HepG2 (cell line): ENCODE data around the gene OR52W1. TPM values are rescaled to one million over a fixed set of nuclear protein-coding genes. Genes with fewer than 3 reads are reported as not detected.

ENCODE experiments used
- ATAC-seq: fragments of 200-7000 bp; cut with Tn5 transposase; 3 replicates; pipeline ENCODE4 v1.9.1; 2020; ENCODE audit warnings: mild to moderate bottlenecking, moderate library complexity
- BruUV-seq: library from RNA; stranded (reverse); fragments of 400-500 nt; replicated peaks from 2 replicates; lab custom pipeline; 2021; lab: Mats Ljungman, UMichigan
- CTCF ChIA-PET: fragments of 300-600 bp; formaldehyde crosslinking; extraction: SDS; loops from one replicate; lab custom pipeline; 2021; ENCODE audit warnings: low total read pairs, inconsistent platforms, low intra/inter-chr PET ratio; lab: Yijun Ruan, JAX
- POLR2A ChIA-PET: fragments of 350-600 bp; sonication (Branson Sonifier 250); formaldehyde crosslinking; loops from one replicate; lab custom pipeline; 2020; ENCODE audit warnings: antibody characterized with exemption, inconsistent platforms; lab: Yijun Ruan, JAX
- DNase-seq: peaks from one replicate; pipeline ENCODE4 v3.0.0-alpha.2; 2015; ENCODE audit warnings: low spot score
- FAIRE-seq: peaks from 3 replicates; lab custom pipeline; 2011; peaks lifted over from hg19 to GRCh38; lab: Jason Lieb, UNC
- H2AFZ ChIP-seq: one replicate; pipeline ENCODE4 v1.6.1; 2011; ENCODE audit warnings: low read length, inconsistent platforms
- H3K27ac ChIP-seq: fragments of 300-600 bp; 3 replicates; pipeline ENCODE4 v1.8.0; 2011; ENCODE audit warnings: mixed run types, mild to moderate bottlenecking, mixed read lengths, low read length, inconsistent platforms; ENCODE audit not compliant: insufficient read depth; ENCODE audit errors: extremely low read length
- H3K27me3 ChIP-seq, 2 experiments: fragments of 200-600 bp in 1 of 2; 2 replicates in 1 of 2; 3 replicates in 1 of 2; pipeline versions ENCODE4 v1.6.0 to v1.8.0; 2011; ENCODE audit warnings: low read length in 2 of 2, mild to moderate bottlenecking in 2 of 2, moderate library complexity in 2 of 2, inconsistent platforms in 1 of 2; ENCODE audit not compliant: insufficient read depth in 2 of 2, control insufficient read depth in 1 of 2
- H3K36me3 ChIP-seq, 2 experiments: fragments of 200-600 bp in 1 of 2; replicated peaks in 1 of 2; 2 replicates in 1 of 2; 3 replicates in 1 of 2; pipeline versions ENCODE4 v1.5.1 to v1.8.0; 2011; ENCODE audit warnings: low read length in 2 of 2, inconsistent platforms in 1 of 2; ENCODE audit not compliant: insufficient read depth in 2 of 2, control insufficient read depth in 1 of 2
- H3K4me1 ChIP-seq: 2 replicates; pipeline ENCODE4 v1.5.1; 2012; ENCODE audit warnings: low read length, inconsistent platforms; ENCODE audit not compliant: insufficient read depth
- H3K4me2 ChIP-seq: 2 replicates; pipeline ENCODE4 v1.6.0; 2011; ENCODE audit warnings: low read depth, low read length, inconsistent platforms
- H3K4me3 ChIP-seq, 3 experiments: fragments of 200-600 bp in 1 of 3; sonication (generic), shearing (Covaris generic) in 1 of 3; replicated peaks in 1 of 3; 2 replicates each; pipeline ENCODE4 v1.5.1; 2011 to 2016; ENCODE audit warnings: low read length in 3 of 3, inconsistent platforms in 2 of 3, low read depth in 2 of 3, mild to moderate bottlenecking in 2 of 3, control low read depth in 1 of 3, mixed read lengths in 1 of 3; ENCODE audit not compliant: insufficient read depth in 1 of 3
- H3K79me2 ChIP-seq: one replicate; pipeline ENCODE4 v1.6.1; 2011; ENCODE audit warnings: low read length, inconsistent platforms; ENCODE audit not compliant: insufficient read depth
- H3K9ac ChIP-seq: 2 replicates; pipeline ENCODE4 v1.6.0; 2011; ENCODE audit warnings: mild to moderate bottlenecking, low read depth, low read length, inconsistent platforms; ENCODE audit not compliant: insufficient read depth
- H3K9me3 ChIP-seq: 2 replicates; pipeline ENCODE4 v1.5.1; 2012; ENCODE audit warnings: mild to moderate bottlenecking, low read length
- H4K20me1 ChIP-seq: 2 replicates; pipeline ENCODE4 v1.6.0; 2011; ENCODE audit warnings: inconsistent platforms, mild to moderate bottlenecking, low read length, moderate library complexity; ENCODE audit not compliant: insufficient read depth
- ARNT2 ChIP-seq: sonication (generic); formaldehyde crosslinking; IDR thresholded peaks from 2 replicates; pipeline ENCODE4 v1.8.0; 2022; ENCODE audit warnings: mild to moderate bottlenecking, low read depth, missing genetic modification reagents, moderate library complexity
- CBX5 ChIP-seq: sonication (generic); formaldehyde crosslinking; IDR thresholded peaks from 2 replicates; pipeline ENCODE4 v1.4.0; 2020; ENCODE audit warnings: missing genetic modification reagents, borderline replicate concordance
- KDM4B ChIP-seq: sonication (generic); formaldehyde crosslinking; IDR thresholded peaks from 2 replicates; pipeline ENCODE4 v1.4.0; 2020; ENCODE audit warnings: missing genetic modification reagents
- KLF15 ChIP-seq: sonication (generic); formaldehyde crosslinking; IDR thresholded peaks from 2 replicates; pipeline ENCODE4 v1.8.1; 2023; ENCODE audit warnings: borderline replicate concordance, mild to moderate bottlenecking, inconsistent platforms, missing genetic modification reagents, mixed read lengths
- PHF5A ChIP-seq: IDR thresholded peaks from one replicate; pipeline ENCODE4 v1.6.1; 2018; ENCODE audit warnings: low read depth, missing genetic modification reagents; ENCODE audit not compliant: unreplicated experiment
- SATB2 ChIP-seq: sonication (generic); formaldehyde crosslinking; IDR thresholded peaks from 2 replicates; pipeline ENCODE4 v1.5.0; 2020; ENCODE audit warnings: missing genetic modification reagents
- SRF ChIP-seq: IDR thresholded peaks from 2 replicates; pipeline ENCODE4 v1.6.1; 2011; ENCODE audit warnings: mild to moderate bottlenecking, low read depth, low read length, moderate library complexity
- STAT5B ChIP-seq: sonication (generic); formaldehyde crosslinking; IDR thresholded peaks from 2 replicates; pipeline ENCODE4 v1.4.0; 2020; ENCODE audit warnings: missing genetic modification reagents
- YY1 ChIP-seq: IDR thresholded peaks from 2 replicates; pipeline ENCODE4 v1.6.1; 2011; ENCODE audit warnings: low read length, low read depth, moderate library complexity, mild to moderate bottlenecking; ENCODE audit not compliant: insufficient read depth, insufficient replicate concordance
- ZNF124 ChIP-seq: sonication (generic); formaldehyde crosslinking; IDR thresholded peaks from 2 replicates; pipeline ENCODE4 v1.4.0; 2020; ENCODE audit warnings: missing genetic modification reagents
- ZNF143 ChIP-seq: sonication (generic); formaldehyde crosslinking; IDR thresholded peaks from 2 replicates; pipeline ENCODE4 v1.4.0; 2020; ENCODE audit warnings: missing genetic modification reagents
- ZNF441 ChIP-seq: sonication (generic); formaldehyde crosslinking; IDR thresholded peaks from 2 replicates; pipeline ENCODE4 v1.7.0; 2021; ENCODE audit warnings: missing genetic modification reagents, borderline replicate concordance
- WGBS: methylation state at CpG from one replicate; pipeline ENCODE4 v1.1.6; 2017; ENCODE audit warnings: low lambda C conversion rate; 5-methylcytosine and 5-hydroxymethylcytosine counted together
- in situ Hi-C: cut with HindIII; loops from 2 replicates; pipeline ENCODE4 v1.10.0; 2017; ENCODE audit warnings: low pct_unique_long_range_greater_than_20kb; ENCODE audit not compliant: extremely low pct_ligation_motif_present
- intact Hi-C: fragments of 100-400 bp; cut with micrococcal nuclease; formaldehyde crosslinking; loops from one replicate; pipeline ENCODE4 v1.10.0; 2022; ENCODE audit not compliant: unreplicated experiment
- polyA plus RNA-seq, 8 experiments: library from polyadenylated mRNA; depleted of rRNA in 3 of 8; stranded (reverse) in 7 of 8; unstranded in 1 of 8; fragments of >200 nt; fragmentation: Illumina TruSeq in 4 of 8; extraction: Trizol in 4 of 8; gene quantifications; 2 replicates each; pipeline versions ENCODE4 v1.2.1 to v1.2.3, GENCODE V29; 2011 to 2016; ENCODE audit warnings: low read depth in 4 of 8, missing spikeins in 1 of 8, mixed read lengths in 1 of 8; ENCODE audit not compliant: insufficient read depth in 1 of 8
- total RNA-seq, 5 experiments: library from RNA; depleted of rRNA; stranded (reverse); fragments of >200 nt; fragmentation: Illumina TruSeq; extraction: Trizol; gene quantifications; 2 replicates each; pipeline ENCODE4 v1.2.3, GENCODE V29; 2016; ENCODE audit warnings: low read depth in 1 of 5
- TF ChIP-seq, protein P1 (sequence below): sonication (generic); formaldehyde crosslinking; conservative IDR thresholded peaks from 2 replicates; pipeline ENCODE4 v1.5.0; 2020; ENCODE audit warnings: missing genetic modification reagents
- TF ChIP-seq, protein P2 (sequence below): sonication (generic); formaldehyde crosslinking; IDR thresholded peaks from 2 replicates; pipeline ENCODE4 v1.9.0; 2021; ENCODE audit warnings: missing genetic modification reagents, borderline replicate concordance
- TF ChIP-seq, protein P3 (sequence below): sonication (generic); formaldehyde crosslinking; IDR thresholded peaks from 2 replicates; pipeline ENCODE4 v1.4.0; 2020; ENCODE audit warnings: missing genetic modification reagents

The OR52W1 gene
- total and polyA plus RNA-seq, 2 of the 13 experiments (the other 11 are each of a cell fraction or from before 2014, with no cell fraction given), result not detected

DNA sequence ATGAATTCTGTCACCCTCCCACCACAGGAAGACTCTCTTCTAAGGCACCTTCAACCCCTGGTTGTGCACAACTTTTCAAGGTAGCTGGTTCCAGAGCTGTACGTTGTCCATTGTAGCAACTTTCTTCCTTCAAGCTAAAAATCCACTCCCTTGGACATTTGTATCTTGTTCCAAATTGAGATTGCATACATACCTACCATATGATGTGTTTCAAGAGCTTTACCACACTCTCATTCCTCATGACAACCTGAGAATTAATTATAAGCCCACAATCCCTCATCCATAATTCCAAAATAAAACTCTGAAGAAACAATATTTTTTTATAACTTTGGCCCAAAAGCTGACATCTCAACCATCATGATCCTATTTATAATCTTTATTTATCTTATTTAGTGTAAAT, 3.0 kb downstream of the OR52W1 start:
- H3K36me3 ChIP-seq, result no peaks in the 10 kb centered on the region
- TF ChIP-seq STAT5B, result no peak
- no peak for TF ChIP-seq SRF
- TF ChIP-seq SATB2 (CRISPR knock-in tag), result no peak
- TF ChIP-seq, all 625 proteins: peak for 0
- no peaks in the 10 kb centered on the region for H3K9me3 ChIP-seq
- H3K4me3 ChIP-seq, result no peak overlapping the region
- POLR2A ChIA-PET, result no interaction called here
- H3K27ac ChIP-seq, result no peak overlapping the region
- CTCF ChIA-PET, result no interaction called here
- H2AFZ ChIP-seq, result no peak overlapping the region
- no peak for DNase-seq
- ATAC-seq, result no peak
- in situ Hi-C loops (no loop called here), intact Hi-C loops (no loop called here)
- BruUV-seq, result no TSS peak
- FAIRE-seq, result no peak
- 96% methylated on average over 1 of the region's 1 CpG for WGBS
- H4K20me1 ChIP-seq, result no peaks in the 10 kb centered on the region
- no peaks in the 10 kb centered on the region for H3K4me1 ChIP-seq
- no peak overlapping the region for H3K4me2 ChIP-seq
- H3K9ac ChIP-seq, result no peak overlapping the region
- H3K79me2 ChIP-seq, result no peaks in the 10 kb centered on the region
- H3K27me3 ChIP-seq, result peaks cover 0 to 5% of the 10 kb centered on the region in 2 experiments; a peak in 1 of 5 replicates

DNA sequence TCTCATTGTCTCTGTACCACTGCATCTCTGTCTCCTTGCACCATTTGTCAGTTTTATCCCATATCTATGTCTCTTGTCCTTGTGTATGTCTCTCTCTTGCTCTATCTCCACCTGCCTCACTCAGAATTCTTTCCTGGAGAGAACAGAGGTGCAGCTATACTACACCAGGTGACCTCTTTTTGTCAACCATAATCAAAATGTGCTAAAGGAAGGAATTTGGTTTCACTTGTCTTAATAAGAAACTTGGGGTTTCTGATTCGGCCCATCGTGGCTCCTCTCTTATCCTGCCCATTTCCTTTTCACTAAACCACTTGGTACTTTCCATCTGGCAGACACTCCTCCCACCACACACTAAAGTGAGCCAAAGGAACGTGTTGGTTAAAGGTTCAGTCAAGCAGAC, 4.3 kb downstream of the OR52W1 start:
- Histone ChIP-seq H3K4me2 (no peak overlapping the region), H3K36me3 (no peaks in the 10 kb centered on the region), H2AFZ (no peak overlapping the region), H3K27ac (no peak overlapping the region), H3K9ac (no peak overlapping the region), H3K4me3 (no peak overlapping the region), H3K27me3 (no peaks in the 10 kb centered on the region), H4K20me1 (no peaks in the 10 kb centered on the region), H3K79me2 (no peaks in the 10 kb centered on the region), H3K9me3 (no peaks in the 10 kb centered on the region), H3K4me1 (no peaks in the 10 kb centered on the region)
- BruUV-seq, result no TSS peak
- FAIRE-seq (no peak), ATAC-seq (no peak), DNase-seq (no peak)
- ChIA-PET CTCF (no interaction called here), POLR2A (no interaction called here)
- in situ Hi-C loops (no loop called here), intact Hi-C loops (no loop called here)
- WGBS, result 92% methylated on average over 3 of the region's 3 CpGs
- TF ChIP-seq PHF5A (CRISPR knock-in tag), result no peak
- TF ChIP-seq ZNF441 (CRISPR knock-in tag), result no peak
- TF ChIP-seq, protein P1, sequence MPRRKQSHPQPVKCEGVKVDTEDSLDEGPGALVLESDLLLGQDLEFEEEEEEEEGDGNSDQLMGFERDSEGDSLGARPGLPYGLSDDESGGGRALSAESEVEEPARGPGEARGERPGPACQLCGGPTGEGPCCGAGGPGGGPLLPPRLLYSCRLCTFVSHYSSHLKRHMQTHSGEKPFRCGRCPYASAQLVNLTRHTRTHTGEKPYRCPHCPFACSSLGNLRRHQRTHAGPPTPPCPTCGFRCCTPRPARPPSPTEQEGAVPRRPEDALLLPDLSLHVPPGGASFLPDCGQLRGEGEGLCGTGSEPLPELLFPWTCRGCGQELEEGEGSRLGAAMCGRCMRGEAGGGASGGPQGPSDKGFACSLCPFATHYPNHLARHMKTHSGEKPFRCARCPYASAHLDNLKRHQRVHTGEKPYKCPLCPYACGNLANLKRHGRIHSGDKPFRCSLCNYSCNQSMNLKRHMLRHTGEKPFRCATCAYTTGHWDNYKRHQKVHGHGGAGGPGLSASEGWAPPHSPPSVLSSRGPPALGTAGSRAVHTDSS (CRISPR knock-in tag), result no peak
- no peak for TF ChIP-seq KLF15 (CRISPR knock-in tag)
- TF ChIP-seq CBX5 (CRISPR knock-in tag), result no peak
- TF ChIP-seq, protein P2, sequence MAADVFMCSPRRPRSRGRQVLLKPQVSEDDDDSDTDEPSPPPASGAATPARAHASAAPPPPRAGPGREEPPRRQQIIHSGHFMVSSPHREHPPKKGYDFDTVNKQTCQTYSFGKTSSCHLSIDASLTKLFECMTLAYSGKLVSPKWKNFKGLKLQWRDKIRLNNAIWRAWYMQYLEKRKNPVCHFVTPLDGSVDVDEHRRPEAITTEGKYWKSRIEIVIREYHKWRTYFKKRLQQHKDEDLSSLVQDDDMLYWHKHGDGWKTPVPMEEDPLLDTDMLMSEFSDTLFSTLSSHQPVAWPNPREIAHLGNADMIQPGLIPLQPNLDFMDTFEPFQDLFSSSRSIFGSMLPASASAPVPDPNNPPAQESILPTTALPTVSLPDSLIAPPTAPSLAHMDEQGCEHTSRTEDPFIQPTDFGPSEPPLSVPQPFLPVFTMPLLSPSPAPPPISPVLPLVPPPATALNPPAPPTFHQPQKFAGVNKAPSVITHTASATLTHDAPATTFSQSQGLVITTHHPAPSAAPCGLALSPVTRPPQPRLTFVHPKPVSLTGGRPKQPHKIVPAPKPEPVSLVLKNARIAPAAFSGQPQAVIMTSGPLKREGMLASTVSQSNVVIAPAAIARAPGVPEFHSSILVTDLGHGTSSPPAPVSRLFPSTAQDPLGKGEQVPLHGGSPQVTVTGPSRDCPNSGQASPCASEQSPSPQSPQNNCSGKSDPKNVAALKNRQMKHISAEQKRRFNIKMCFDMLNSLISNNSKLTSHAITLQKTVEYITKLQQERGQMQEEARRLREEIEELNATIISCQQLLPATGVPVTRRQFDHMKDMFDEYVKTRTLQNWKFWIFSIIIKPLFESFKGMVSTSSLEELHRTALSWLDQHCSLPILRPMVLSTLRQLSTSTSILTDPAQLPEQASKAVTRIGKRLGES (CRISPR knock-in tag), result no peak
- no peak for TF ChIP-seq ZNF143 (CRISPR knock-in tag)
- TF ChIP-seq YY1, result no peak
- TF ChIP-seq, protein P3, sequence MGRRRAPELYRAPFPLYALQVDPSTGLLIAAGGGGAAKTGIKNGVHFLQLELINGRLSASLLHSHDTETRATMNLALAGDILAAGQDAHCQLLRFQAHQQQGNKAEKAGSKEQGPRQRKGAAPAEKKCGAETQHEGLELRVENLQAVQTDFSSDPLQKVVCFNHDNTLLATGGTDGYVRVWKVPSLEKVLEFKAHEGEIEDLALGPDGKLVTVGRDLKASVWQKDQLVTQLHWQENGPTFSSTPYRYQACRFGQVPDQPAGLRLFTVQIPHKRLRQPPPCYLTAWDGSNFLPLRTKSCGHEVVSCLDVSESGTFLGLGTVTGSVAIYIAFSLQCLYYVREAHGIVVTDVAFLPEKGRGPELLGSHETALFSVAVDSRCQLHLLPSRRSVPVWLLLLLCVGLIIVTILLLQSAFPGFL (CRISPR knock-in tag), result no peak
- TF ChIP-seq ZNF124 (CRISPR knock-in tag), result no peak
- TF ChIP-seq ARNT2 (CRISPR knock-in tag), result no peak
- no peak for TF ChIP-seq KDM4B
